Cardiac ventricle fibroblast (primary cell): ENCODE results near the gene LDOC1. TPM values are rescaled to one million over a fixed set of nuclear protein-coding genes. Genes with fewer than 3 reads are reported as not detected.

ENCODE experiments used
- total RNA-seq: library from RNA; depleted of rRNA; stranded (reverse); fragments of >200 nt; gene quantifications from 2 replicates; pipeline ENCODE4 v1.2.3, GENCODE V29; 2015

Gene LDOC1
- total RNA-seq: 14.3 and 14.5 TPM in 2 replicates

DNA sequence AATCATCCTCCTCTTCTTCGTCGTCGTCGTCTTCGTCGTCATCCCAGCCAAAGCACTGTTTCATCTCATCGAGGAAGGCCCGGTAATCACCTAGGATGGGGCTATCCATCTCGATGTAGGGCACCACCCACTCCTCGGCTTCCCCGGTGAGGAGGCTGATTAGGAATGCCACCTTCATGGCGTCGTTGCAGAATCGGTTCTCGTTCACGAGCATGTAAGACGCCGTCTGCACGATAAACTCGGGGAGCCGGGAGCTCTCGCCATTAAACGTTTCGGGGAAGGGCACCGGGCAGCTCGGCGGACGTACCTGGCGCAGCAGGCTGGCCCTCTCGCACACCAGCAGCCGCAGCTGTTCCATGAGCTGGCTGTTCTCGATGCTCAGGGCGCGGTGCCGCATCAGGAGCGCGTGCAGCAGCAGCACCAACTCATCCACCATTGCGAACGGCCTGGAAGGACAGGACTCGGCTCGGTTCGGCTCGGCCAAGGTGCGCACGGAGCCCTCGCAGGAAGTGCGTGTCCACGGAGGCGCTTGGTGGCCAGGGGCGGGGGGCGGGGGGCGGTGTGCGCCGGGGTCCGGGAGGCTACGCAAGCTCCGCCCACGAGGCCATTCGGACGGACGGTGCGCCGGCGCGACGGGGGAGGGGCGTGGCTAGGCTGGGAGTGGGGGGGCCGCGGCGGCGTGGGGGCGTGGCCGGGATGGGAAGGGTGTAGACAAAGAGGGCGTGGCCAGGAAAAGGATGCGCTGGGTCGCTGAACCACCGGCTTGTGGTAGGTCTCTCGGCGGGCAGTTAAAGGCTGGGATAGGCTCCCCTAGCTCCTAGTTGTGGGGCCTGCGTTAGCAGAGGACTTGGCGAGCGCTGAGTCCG, at the start of gene LDOC1:
Gene LDOC1, minus strand, starts transcription at position 544 of the 866 bp plus-strand sequence. Its CDS starts 108 bp downstream, at position 436.

Other genes starting within 250 kb of the LDOC1 start
- not detected in 2 replicates for gene SPANXB1, start 174.5 kb downstream of the LDOC1 start, total RNA-seq
- not detected in 2 replicates for gene SPANXC, start 65.4 kb upstream of the LDOC1 start, total RNA-seq